K562 (cell line): Measurements from ENCODE around the gene ZSWIM4. TPM values are rescaled to one million over a fixed set of nuclear protein-coding genes. Genes with fewer than 3 reads are reported as not detected.
A peak's percentile ranks its signal among the peaks of the same experiment; 100 is the strongest.

Experiments used
- DEAF1 ChIP-seq: fragments of 450-650 bp; formaldehyde crosslinking; IDR thresholded peaks from 2 replicates; pipeline ENCODE4 v1.4.0; 2020; ENCODE audit warnings: mild to moderate bottlenecking, moderate library complexity
- HMG20B ChIP-seq: fragments of 250-450 bp; sonication (Bioruptor Pico); IDR thresholded peaks from 2 replicates; pipeline ENCODE4 v1.5.0; 2021; ENCODE audit warnings: mild to moderate bottlenecking
- MBD2 ChIP-seq: sonication (generic); IDR thresholded peaks from 2 replicates; pipeline ENCODE4 v1.6.1; 2016; ENCODE audit warnings: low read depth, borderline replicate concordance
- NFATC3 ChIP-seq: fragments of 450-650 bp; IDR thresholded peaks from 2 replicates; pipeline ENCODE4 v1.6.1; 2017; ENCODE audit warnings: mild to moderate bottlenecking
- PYGO2 ChIP-seq: fragments of 450-650 bp; IDR thresholded peaks from 2 replicates; pipeline ENCODE4 v1.6.1; 2016; ENCODE audit warnings: mild to moderate bottlenecking, missing genetic modification characterization, moderate library complexity, missing compliant biosample characterization
- RBM22 ChIP-seq: fragments of 200-400 bp; formaldehyde crosslinking; IDR thresholded peaks from 2 replicates; pipeline ENCODE4 v1.6.1; 2018; ENCODE audit warnings: low read length, low read depth; ENCODE audit not compliant: poor library complexity, severe bottlenecking
- RNF219 ChIP-seq: fragments of 250-450 bp; sonication (Bioruptor Pico); IDR thresholded peaks from 2 replicates; pipeline ENCODE4 v1.5.0; 2022; ENCODE audit warnings: mild to moderate bottlenecking
- SMC3 ChIP-seq: conservative IDR thresholded peaks from 2 replicates; pipeline ENCODE4 v1.6.1; 2011; ENCODE audit warnings: low read depth, low read length, improper control_type of control experiment; ENCODE audit not compliant: insufficient read depth
- TCF15 ChIP-seq: fragments of 250-450 bp; sonication (Bioruptor Pico); IDR thresholded peaks from 2 replicates; pipeline ENCODE4 v1.8.0; 2022; ENCODE audit warnings: moderate library complexity, mild to moderate bottlenecking, inconsistent platforms
- USF2 ChIP-seq: sonication (generic); formaldehyde crosslinking; IDR thresholded peaks from 2 replicates; pipeline ENCODE4 v1.5.0; 2020; ENCODE audit warnings: missing genetic modification reagents
- ZNF133 ChIP-seq: fragments of 250-450 bp; sonication (Bioruptor Pico); IDR thresholded peaks from 2 replicates; pipeline ENCODE4 v1.4.0; 2020; ENCODE audit warnings: mild to moderate bottlenecking
- ZNF24 ChIP-seq: fragments of 450-650 bp; IDR thresholded peaks from 2 replicates; pipeline ENCODE4 v1.6.1; 2016
- ZNF253 ChIP-seq: fragments of 250-450 bp; sonication (Bioruptor Pico); conservative IDR thresholded peaks from 2 replicates; pipeline ENCODE4 v1.6.1; 2021; ENCODE audit warnings: mild to moderate bottlenecking
- ZNF407 ChIP-seq: fragments of 450-650 bp; IDR thresholded peaks from 2 replicates; pipeline ENCODE4 v1.6.1; 2016; ENCODE audit warnings: low read depth
- polyA plus RNA-seq, 8 experiments: library from polyadenylated mRNA; depleted of rRNA in 4 of 8; stranded (reverse) in 5 of 8; unstranded in 3 of 8; fragments of >200 nt; fragmentation: Nextera tagmentation in 2 of 8; fragmentation: Illumina TruSeq in 1 of 8; extraction: Ambion mirVana in 2 of 8; extraction: Trizol in 1 of 8; gene quantifications; 2 replicates each; pipeline versions ENCODE4 v1.2.1 to v1.2.3, GENCODE V29; 2011 to 2014; ENCODE audit warnings: inconsistent platforms in 1 of 8, missing spikeins in 1 of 8
- total RNA-seq, 7 experiments: library from RNA; depleted of rRNA in 6 of 7; stranded (reverse); fragments of >200 nt in 6 of 7; fragmentation: Illumina TruSeq in 2 of 7; extraction: Trizol in 2 of 7; gene quantifications; 2 replicates each; pipeline versions ENCODE4 v1.2.1 to v1.2.3, GENCODE V29; 2011 to 2021; ENCODE audit warnings: low replicate concordance in 1 of 7

ZSWIM4 gene
- total and polyA plus RNA-seq, 9 of the 15 experiments (the other 6 are each of a cell fraction or from before 2014, with no cell fraction given), result 0.25 to 3.7 (median 0.79) TPM; not detected in 2

- TF ChIP-seq ZNF407 (peak; percentile 36; the same call in 1 of the 2 replicates), PYGO2 (no peak), DEAF1 (CRISPR knock-in tag) (no peak), HMG20B (CRISPR knock-in tag) (no peak), TCF15 (CRISPR knock-in tag) (no peak), SMC3 (no peak), ZNF253 (CRISPR knock-in tag) (no peak), MBD2 (no peak), NFATC3 (no peak), USF2 (CRISPR knock-in tag) (0 out of 2 replicates have a peak, but pooled peaks have one; percentile 12), ZNF24 (no peak), RNF219 (CRISPR knock-in tag) (no peak), ZNF133 (CRISPR knock-in tag) (no peak), RBM22 (peak; percentile 86)
Observed at GRCh38 chr19:13842291-13843103, 47.3 kb downstream of the ZSWIM4 start (continued).
